Panc1 (cell line): ENCODE results near the gene LAS1L. TPM values are rescaled to one million over a fixed set of nuclear protein-coding genes. Genes with fewer than 3 reads are reported as not detected.

Experiments
- ATAC-seq: fragments of 200-7000 bp; cut with Tn5 transposase; 2 replicates; pipeline ENCODE4 v1.9.1; 2020; ENCODE audit warnings: mild to moderate bottlenecking, moderate library complexity
- BruUV-seq: library from RNA; stranded (reverse); fragments of 400-500 nt; replicated peaks from 2 replicates; lab custom pipeline; 2021; lab: Mats Ljungman, UMichigan
- CTCF ChIA-PET: fragments of 300-600 bp; sonication (Branson Sonifier 250); formaldehyde crosslinking; loops from one replicate; lab custom pipeline; 2022; ENCODE audit warnings: antibody characterized with exemption; lab: Charles Lee
- POLR2A ChIA-PET: fragments of 300-600 bp; sonication (Branson Sonifier 250); formaldehyde crosslinking; loops from one replicate; lab custom pipeline; 2022; ENCODE audit warnings: antibody characterized with exemption; lab: Charles Lee
- DNase-seq: peaks from one replicate; pipeline ENCODE4 v3.0.0-alpha.2; 2010; ENCODE audit warnings: low read depth, low spot score
- H3K27ac ChIP-seq: 2 replicates; pipeline ENCODE4 v1.5.1; 2011; ENCODE audit warnings: mild to moderate bottlenecking, low read length, inconsistent platforms
- H3K27me3 ChIP-seq: fragments of 200-500 bp; sonication (Bioruptor generic); 2 replicates; pipeline ENCODE4 v1.6.0; 2014; ENCODE audit warnings: low read length, inconsistent platforms; ENCODE audit not compliant: control insufficient read depth, insufficient read depth
- H3K36me3 ChIP-seq: fragments of 200-500 bp; sonication (Bioruptor generic); 2 replicates; pipeline ENCODE4 v1.5.1; 2014; ENCODE audit warnings: inconsistent platforms, mild to moderate bottlenecking, low read length, moderate library complexity; ENCODE audit not compliant: control insufficient read depth, insufficient read depth
- H3K4me1 ChIP-seq: 2 replicates; pipeline ENCODE4 v1.5.1; 2011; ENCODE audit warnings: inconsistent platforms, mild to moderate bottlenecking, low read length, moderate library complexity; ENCODE audit not compliant: control insufficient read depth, insufficient read depth
- H3K4me3 ChIP-seq, 2 experiments: 2 replicates each; pipeline ENCODE4 v1.5.1; 2011 to 2012; ENCODE audit warnings: low read depth in 2 of 2, low read length in 2 of 2, mild to moderate bottlenecking in 2 of 2, inconsistent platforms in 1 of 2, moderate library complexity in 1 of 2
- H3K9me3 ChIP-seq: fragments of 200-500 bp; sonication (Bioruptor generic); 2 replicates; pipeline ENCODE4 v1.5.1; 2014; ENCODE audit warnings: low read depth, mild to moderate bottlenecking, inconsistent platforms, low read length, moderate library complexity; ENCODE audit not compliant: control insufficient read depth, insufficient read depth
- CTCF ChIP-seq: fragments of 450-650 bp; IDR thresholded peaks from 2 replicates; pipeline ENCODE4 v1.5.1; 2017; ENCODE audit warnings: mild to moderate bottlenecking
- POLR2AphosphoS5 ChIP-seq: IDR thresholded peaks from 2 replicates; pipeline ENCODE4 v1.6.1; 2012; ENCODE audit warnings: mild to moderate bottlenecking, low read depth, low read length, moderate library complexity
- REST ChIP-seq, 2 experiments: IDR thresholded peaks; 2 replicates each; pipeline ENCODE4 v1.6.1; 2011 to 2012; ENCODE audit warnings: low read depth in 2 of 2, control low read depth in 1 of 2, low read length in 1 of 2, mild to moderate bottlenecking in 1 of 2, moderate library complexity in 1 of 2; ENCODE audit not compliant: insufficient read depth in 1 of 2
- SIN3A ChIP-seq: IDR thresholded peaks from 2 replicates; pipeline ENCODE4 v1.6.1; 2012; ENCODE audit warnings: low read depth, mild to moderate bottlenecking, low read length, moderate library complexity, borderline replicate concordance; ENCODE audit not compliant: insufficient read depth
- TCF7L2 ChIP-seq: IDR thresholded peaks from 2 replicates; pipeline ENCODE4 v1.6.1; 2011; ENCODE audit warnings: mild to moderate bottlenecking, low read depth, low read length, inconsistent platforms
- in situ Hi-C: cut with HindIII; loops from 2 replicates; pipeline ENCODE4 v1.10.0; 2016; ENCODE audit warnings: low sequenced_read_pairs, low pct_unique_long_range_greater_than_20kb
- intact Hi-C: fragments of 100-400 bp; cut with micrococcal nuclease; formaldehyde crosslinking; loops from one replicate; pipeline ENCODE4 v1.10.0; 2022; ENCODE audit not compliant: unreplicated experiment
- total RNA-seq: library from RNA; stranded (reverse); gene quantifications from one replicate; pipeline ENCODE4 v1.2.1, GENCODE V29; 2021; ENCODE audit not compliant: unreplicated experiment

The LAS1L gene
- total RNA-seq, 1 experiment from 2014 or later, result 56.4 TPM

- ATAC-seq (no peak), DNase-seq (no peak)
- POLR2A ChIA-PET, result no interaction called here
- H3K4me1 ChIP-seq, result no peaks in the 10 kb centered on the region
- H3K27ac ChIP-seq, result no peak overlapping the region
- BruUV-seq, result no TSS peak
- H3K36me3 ChIP-seq, result peaks cover 5% of the 10 kb centered on the region; the same call in 1 of the 2 replicates
- intact Hi-C loops (no loop called here), in situ Hi-C loops (no loop called here)
- no peak for TF ChIP-seq CTCF
- TF ChIP-seq REST (IDR thresholded peaks at IDR 0.05; ENCODE audit: insufficient read depth in 1 of 2, low read depth in 2 of 2, low read length in 1 of 2), result no peak
- TF ChIP-seq TCF7L2, result no peak
- no peak for TF ChIP-seq POLR2AphosphoS5
- no peak for TF ChIP-seq SIN3A
- CTCF ChIA-PET, result no interaction called here
- no peak overlapping the region for H3K4me3 ChIP-seq
- no peaks in the 10 kb centered on the region for H3K27me3 ChIP-seq
- no peaks in the 10 kb centered on the region for H3K9me3 ChIP-seq
Measured at GRCh38 chrX:65502618-65503017, 32.0 kb downstream of the LAS1L start.

GRCh38 chrX:65493431-65493830 lies 41.2 kb downstream of the LAS1L start:
- POLR2A ChIA-PET, result no interaction called here
- CTCF ChIA-PET, result no interaction called here
- Histone ChIP-seq H3K4me3 (no peak overlapping the region), H3K27me3 (no peaks in the 10 kb centered on the region), H3K36me3 (no peaks in the 10 kb centered on the region), H3K9me3 (no peaks in the 10 kb centered on the region), H3K27ac (no peak overlapping the region), H3K4me1 (no peaks in the 10 kb centered on the region)
- TF ChIP-seq SIN3A (no peak), POLR2AphosphoS5 (no peak), TCF7L2 (no peak), CTCF (no peak), REST (IDR thresholded peaks at IDR 0.05; ENCODE audit: insufficient read depth in 1 of 2, low read depth in 2 of 2, low read length in 1 of 2) (no peak)
- ATAC-seq (no peak), DNase-seq (no peak)
- in situ Hi-C loops (no loop called here), intact Hi-C loops (no loop called here)
- BruUV-seq, result no TSS peak
